COR-L47 (cell line): ENCODE results near the gene OR1D2.
A peak's percentile ranks its signal among the peaks of the same experiment; 100 is the strongest.
"Not testable (repeated sequence)": the region's sequence is repeated elsewhere in the genome, so short reads cannot be mapped to it uniquely, and the experiment has no call there.

ENCODE experiments used
- DNase-seq: peaks from one replicate; lab custom pipeline; 2025; lab: John Stamatoyannopoulos, UW

The OR1D2 gene

DNA sequence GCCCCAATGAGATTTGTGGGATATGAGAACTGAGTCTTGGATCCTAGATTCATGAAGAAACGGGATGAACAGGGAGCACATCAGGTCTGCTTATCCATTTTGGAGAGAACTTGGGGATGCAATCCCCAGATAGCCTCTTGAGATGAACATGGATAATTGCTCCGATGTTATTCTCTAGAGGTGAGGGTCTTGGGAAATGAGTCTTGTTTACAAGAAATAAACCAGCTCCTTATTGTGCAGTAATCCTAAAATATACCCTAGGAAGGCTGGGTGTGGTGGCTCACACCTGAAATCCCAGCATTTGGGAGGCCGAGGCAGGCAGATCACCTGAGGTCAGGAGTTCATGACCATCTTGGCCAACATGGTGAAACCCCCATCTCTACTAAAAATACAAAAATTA lies at the start of gene OR1D2:
Gene OR1D2, minus strand, starts transcription at position 101 of the 400 bp plus-strand sequence. CDS start 11,426 bp downstream, outside the sequence.
- DNase-seq, result no peak

DNA sequence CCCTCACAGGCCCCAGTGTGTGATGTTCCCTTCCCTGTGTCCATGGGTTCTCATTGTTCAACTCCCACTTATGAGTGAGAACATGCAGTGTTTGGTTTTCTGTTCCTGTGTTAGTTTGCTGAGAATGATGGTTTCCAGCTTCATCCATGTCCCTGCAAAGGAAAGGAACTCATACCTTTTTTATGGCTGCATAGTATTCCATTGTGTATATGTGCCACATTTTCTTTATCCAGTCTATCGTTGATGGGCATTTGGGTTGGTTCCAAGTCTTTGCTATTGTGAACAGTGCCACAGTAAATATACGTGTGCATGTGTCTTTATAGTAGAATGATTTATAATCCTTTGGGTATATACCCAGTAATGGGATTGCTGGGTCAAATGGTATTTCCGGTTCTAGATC lies 33.3 kb upstream of the OR1D2 start:
- not testable (repeated sequence) for DNase-seq

- no peak for DNase-seq
These were observed 23.2 kb upstream of the OR1D2 start, which contains the start of gene OR1G1 for GRCh38 chr17:3127451-3127850. Gene OR1G1 (minus strand): TSS chr17:3127551. CDS start chr17:3127551, 0 bp downstream.

DNA sequence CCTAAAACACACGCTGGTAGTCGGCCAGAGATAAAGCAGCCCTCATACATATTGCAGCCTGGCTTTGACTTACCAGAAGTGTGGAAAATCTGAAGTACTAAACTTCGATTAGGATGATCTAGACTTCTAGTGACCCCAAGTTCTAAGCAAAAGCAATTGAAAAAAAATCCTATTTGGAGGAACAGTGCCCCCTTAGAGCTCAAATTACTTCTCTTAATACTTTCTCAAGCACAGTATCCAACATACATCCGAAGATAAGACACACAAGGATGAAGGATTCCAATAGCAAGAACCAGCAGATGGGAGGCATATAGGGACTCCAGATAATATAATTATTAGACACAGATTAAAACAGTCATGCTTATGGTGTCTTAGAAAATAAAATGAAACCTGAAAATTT lies 30.4 kb downstream of the OR1D2 start:
- DNase-seq, result not testable (repeated sequence)

- DNase-seq, result not testable (repeated sequence)
These were observed 39.0 kb downstream of the OR1D2 start for GRCh38 chr17:3065192-3065591.

GRCh38 chr17:3063507-3063906 lies 40.7 kb downstream of the OR1D2 start, which contains the start of gene OR1D5:
Gene OR1D5 (minus strand): TSS chr17:3063607. CDS start chr17:3063607, 0 bp downstream.
- not testable (repeated sequence) for DNase-seq

- not testable (repeated sequence) for DNase-seq
These were observed 41.3 kb downstream of the OR1D2 start for GRCh38 chr17:3062824-3063377.

GRCh38 chr17:3054868-3055267 lies 49.4 kb downstream of the OR1D2 start:
- not testable (repeated sequence) for DNase-seq

DNA sequence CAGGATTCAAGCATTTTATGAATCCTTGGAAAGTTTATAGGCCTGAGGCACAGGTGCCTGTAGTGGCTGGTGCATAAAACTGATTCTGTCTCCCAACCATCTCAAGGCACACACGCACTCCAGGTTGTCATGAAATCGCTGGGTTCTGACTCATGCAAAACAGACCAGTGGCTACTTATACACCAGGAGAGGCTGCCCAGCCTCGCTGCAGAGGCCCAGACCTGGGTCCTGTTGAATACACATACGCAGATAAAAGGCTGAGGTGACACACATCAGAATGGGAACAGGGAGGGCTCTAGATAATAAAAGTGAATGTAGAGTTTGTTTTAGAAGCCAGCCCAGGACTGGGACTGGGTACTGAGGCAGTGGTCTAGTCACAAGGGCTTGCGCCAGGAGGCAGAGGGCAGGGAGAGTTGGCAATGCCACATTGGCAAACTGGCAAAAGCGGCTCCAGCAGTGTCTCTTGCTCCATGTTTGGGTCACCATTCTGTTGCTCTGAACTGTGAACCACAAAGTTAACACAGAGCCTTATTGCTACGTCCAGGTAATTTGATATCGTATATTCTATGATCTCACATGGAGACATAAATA lies 54.4 kb downstream of the OR1D2 start:
- no peak for DNase-seq

GRCh38 chr17:3048727-3049471 lies 55.3 kb downstream of the OR1D2 start:
- DNase-seq, result peak; percentile 92

DNA sequence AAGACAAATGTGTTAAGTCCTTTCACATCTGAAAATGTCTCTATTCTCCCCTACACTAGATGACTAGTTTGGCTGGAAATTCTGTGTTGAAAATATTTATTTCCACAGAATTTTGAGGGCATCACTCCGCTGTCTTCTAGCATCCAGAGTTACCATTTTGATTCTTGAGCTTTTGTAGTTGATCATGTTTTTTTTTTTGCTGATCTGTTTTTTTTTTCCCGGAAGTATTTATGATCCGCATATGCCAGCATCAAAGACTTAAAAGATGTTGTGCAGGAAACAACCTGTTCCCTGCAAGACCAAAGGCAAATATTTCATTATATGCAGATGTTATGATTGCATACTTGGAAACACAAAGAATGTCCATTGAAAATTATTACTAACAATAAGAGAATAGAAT lies 57.5 kb downstream of the OR1D2 start:
- no peak for DNase-seq

DNA sequence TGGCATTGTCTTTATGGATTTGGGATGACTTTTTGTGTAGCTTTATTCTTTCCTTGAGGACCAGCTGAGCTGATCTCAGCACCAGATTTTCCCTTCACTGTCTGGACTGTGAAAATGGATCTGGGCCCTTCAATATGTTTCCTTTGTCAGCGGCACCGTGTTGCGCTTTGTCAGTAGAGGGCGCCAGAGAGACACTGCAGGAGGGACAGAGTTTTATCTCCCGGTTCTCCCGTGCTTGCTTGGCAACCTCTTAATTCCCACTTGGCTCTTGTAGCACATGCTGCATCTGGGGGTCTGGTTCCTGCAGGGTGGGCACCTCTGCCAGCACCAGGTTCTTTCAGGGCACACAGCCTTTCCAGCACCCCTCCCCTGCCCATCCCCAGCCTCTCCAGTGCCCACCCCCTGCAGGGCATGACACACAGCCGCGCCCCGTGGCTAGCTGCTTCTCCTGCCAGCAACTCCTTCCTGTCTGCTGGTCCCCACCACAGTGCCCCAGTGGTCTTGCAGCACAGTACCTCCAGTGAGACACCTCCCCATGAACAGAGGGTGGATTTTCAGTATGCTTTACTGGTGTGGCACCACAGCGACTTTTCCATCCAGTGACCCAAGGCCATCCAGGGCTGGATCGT lies 60.4 kb downstream of the OR1D2 start:
- DNase-seq, result no peak

GRCh38 chr17:3040882-3041281 lies 63.3 kb downstream of the OR1D2 start:
- no peak for DNase-seq

DNA sequence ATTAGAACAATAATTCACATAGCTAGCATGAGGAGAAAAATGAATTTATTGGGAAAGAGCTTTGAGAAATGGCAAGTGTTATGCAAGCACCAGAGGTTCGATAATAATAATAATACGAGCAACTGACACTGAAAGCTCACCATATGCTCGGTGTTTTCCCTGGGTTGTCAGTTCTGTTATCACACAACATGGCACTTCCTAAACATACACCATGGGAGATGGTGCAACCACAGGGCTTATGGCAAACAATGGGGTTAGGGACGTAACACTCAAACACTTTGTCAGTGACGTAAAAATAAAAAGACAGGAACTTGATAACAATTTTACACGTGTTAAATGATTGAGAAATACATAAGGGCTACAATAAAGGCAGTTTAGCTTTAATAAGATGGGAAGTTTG lies 64.5 kb downstream of the OR1D2 start:
- DNase-seq, result no peak

DNA sequence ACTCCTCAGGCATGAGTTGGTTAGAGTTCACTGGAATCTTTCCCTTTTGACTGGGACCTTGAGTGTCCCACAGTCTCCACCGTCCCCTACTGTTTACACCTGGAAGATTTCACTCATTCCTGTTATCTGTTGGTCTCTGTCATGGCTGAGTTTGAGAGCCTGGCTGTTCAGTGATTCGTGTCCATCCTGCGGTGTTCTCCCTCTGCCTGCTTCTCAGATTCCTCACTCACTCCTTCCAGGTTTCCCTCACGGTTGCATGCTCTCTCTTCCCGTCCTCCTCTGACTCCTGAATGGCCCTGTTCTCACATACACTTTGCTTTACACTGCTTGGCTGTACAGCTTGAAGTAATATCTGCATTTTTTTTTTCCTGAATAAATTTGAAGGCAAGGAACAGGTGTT lies 65.3 kb downstream of the OR1D2 start:
- DNase-seq, result no peak
